Kidney epithelial cell (primary cell): ENCODE data around the gene PHLPP2. TPM values are rescaled to one million over a fixed set of nuclear protein-coding genes. Genes with fewer than 3 reads are reported as not detected.

Source experiments
- DNase-seq: peaks from one replicate; pipeline ENCODE4 v3.0.0-alpha.2; 2010; ENCODE audit warnings: low read depth
- H3K27me3 ChIP-seq: 2 replicates; pipeline ENCODE4 v1.6.0; 2011; ENCODE audit warnings: low read length; ENCODE audit not compliant: control insufficient read depth, insufficient read depth
- H3K36me3 ChIP-seq: 2 replicates; pipeline ENCODE4 v1.5.1; 2011; ENCODE audit warnings: low read length; ENCODE audit not compliant: control insufficient read depth, insufficient read depth
- H3K4me3 ChIP-seq: 2 replicates; pipeline ENCODE4 v1.5.1; 2011; ENCODE audit warnings: low read depth, mild to moderate bottlenecking, control low read depth, low read length
- total RNA-seq: library from RNA; depleted of rRNA; stranded (reverse); fragments of >200 nt; gene quantifications from 2 replicates; pipeline ENCODE4 v1.2.3, GENCODE V29; 2015
- TF ChIP-seq, protein P1 (sequence below): IDR thresholded peaks from 2 replicates; pipeline ENCODE4 v1.5.1; 2011; ENCODE audit warnings: mild to moderate bottlenecking, moderate library complexity, low read length, control low read depth, inconsistent platforms; ENCODE audit not compliant: insufficient read depth, poor library complexity, severe bottlenecking

The PHLPP2 gene
- total RNA-seq, 1 donor from 2014 or later: 7.1 TPM

DNA sequence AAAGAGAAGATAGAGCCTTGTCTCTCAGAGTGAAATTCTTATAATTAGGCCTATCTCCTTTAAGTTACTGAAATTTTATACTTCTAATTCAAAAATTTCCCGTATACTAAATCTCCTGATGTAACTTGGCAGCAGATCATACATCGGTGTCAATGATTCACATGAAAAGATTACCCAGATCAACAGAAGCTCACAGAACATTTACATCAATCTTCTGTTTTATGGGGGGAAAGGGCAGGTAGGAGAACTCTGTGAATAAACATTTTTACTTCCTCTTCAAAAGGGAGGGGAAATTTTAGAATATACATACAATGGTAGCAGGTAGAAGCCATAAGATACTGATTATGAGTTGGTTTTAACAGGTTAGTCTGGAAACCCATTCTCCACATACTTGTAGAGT is 43.1 kb downstream of the PHLPP2 start:
- TF ChIP-seq, protein P1, sequence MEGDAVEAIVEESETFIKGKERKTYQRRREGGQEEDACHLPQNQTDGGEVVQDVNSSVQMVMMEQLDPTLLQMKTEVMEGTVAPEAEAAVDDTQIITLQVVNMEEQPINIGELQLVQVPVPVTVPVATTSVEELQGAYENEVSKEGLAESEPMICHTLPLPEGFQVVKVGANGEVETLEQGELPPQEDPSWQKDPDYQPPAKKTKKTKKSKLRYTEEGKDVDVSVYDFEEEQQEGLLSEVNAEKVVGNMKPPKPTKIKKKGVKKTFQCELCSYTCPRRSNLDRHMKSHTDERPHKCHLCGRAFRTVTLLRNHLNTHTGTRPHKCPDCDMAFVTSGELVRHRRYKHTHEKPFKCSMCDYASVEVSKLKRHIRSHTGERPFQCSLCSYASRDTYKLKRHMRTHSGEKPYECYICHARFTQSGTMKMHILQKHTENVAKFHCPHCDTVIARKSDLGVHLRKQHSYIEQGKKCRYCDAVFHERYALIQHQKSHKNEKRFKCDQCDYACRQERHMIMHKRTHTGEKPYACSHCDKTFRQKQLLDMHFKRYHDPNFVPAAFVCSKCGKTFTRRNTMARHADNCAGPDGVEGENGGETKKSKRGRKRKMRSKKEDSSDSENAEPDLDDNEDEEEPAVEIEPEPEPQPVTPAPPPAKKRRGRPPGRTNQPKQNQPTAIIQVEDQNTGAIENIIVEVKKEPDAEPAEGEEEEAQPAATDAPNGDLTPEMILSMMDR: no peak
- Histone ChIP-seq H3K27me3 (no peaks in the 10 kb centered on the region), H3K36me3 (no peaks in the 10 kb centered on the region), H3K4me3 (no peak overlapping the region)
- DNase-seq: no peak

GRCh38 chr16:71676236-71676635 is 48.3 kb downstream of the PHLPP2 start:
- H3K36me3 ChIP-seq: no peaks in the 10 kb centered on the region
- TF ChIP-seq, protein P1: no peak

DNA sequence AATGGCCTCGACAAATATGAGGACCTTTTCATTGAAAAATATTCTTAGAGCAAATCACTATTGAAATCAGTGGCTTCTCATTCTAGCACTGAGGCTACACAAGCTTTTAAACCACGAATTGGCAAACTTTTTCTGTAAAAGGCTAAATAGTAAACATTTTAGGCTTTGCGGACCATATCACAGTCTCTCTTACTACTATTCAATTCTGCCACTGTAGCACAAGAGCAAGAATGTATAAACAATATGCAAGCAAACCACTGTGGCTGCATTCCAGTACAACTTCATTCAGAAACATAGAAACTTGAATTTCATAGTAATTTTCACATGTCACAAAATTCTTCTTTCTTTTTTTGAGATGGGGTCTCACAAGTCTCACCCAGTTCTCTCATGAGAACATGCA is 49.1 kb downstream of the PHLPP2 start:
- TF ChIP-seq, protein P1: no peak
- H3K36me3 ChIP-seq: no peaks in the 10 kb centered on the region
- DNase-seq: no peak
- H3K27me3 ChIP-seq: no peaks in the 10 kb centered on the region
- no peak overlapping the region for H3K4me3 ChIP-seq

More at GRCh38 chr16:71676236-71676635, 48.3 kb downstream of the PHLPP2 start:
- Histone ChIP-seq H3K27me3 (no peaks in the 10 kb centered on the region), H3K4me3 (no peak overlapping the region)
- no peak for DNase-seq

DNA sequence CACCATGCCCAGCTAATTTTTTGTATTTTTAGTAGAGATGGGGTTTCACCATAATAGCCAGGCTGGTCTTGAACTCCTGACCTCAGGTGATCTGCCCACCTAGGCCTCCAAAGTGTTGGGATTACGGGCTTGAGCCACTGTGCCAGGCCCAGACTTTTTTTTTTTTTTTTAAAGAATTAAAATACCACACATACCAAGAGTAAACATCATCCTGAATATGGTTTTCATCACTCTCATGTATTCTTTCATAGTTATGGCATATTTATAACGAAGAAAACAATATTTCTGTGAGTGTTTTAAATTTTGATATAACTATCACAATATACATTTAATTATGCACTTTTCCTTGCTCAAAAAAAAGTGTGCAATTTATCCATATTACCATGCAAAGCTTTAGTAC is 50.3 kb downstream of the PHLPP2 start:
- Histone ChIP-seq H3K4me3 (no peak overlapping the region), H3K36me3 (no peaks in the 10 kb centered on the region), H3K27me3 (no peaks in the 10 kb centered on the region)
- TF ChIP-seq, protein P1: no peak
- no peak for DNase-seq

- Histone ChIP-seq H3K36me3 (no peaks in the 10 kb centered on the region), H3K4me3 (no peak overlapping the region), H3K27me3 (no peaks in the 10 kb centered on the region)
- TF ChIP-seq, protein P1: no peak
- no peak for DNase-seq
Measured at GRCh38 chr16:71673582-71673973, 50.9 kb downstream of the PHLPP2 start.

DNA sequence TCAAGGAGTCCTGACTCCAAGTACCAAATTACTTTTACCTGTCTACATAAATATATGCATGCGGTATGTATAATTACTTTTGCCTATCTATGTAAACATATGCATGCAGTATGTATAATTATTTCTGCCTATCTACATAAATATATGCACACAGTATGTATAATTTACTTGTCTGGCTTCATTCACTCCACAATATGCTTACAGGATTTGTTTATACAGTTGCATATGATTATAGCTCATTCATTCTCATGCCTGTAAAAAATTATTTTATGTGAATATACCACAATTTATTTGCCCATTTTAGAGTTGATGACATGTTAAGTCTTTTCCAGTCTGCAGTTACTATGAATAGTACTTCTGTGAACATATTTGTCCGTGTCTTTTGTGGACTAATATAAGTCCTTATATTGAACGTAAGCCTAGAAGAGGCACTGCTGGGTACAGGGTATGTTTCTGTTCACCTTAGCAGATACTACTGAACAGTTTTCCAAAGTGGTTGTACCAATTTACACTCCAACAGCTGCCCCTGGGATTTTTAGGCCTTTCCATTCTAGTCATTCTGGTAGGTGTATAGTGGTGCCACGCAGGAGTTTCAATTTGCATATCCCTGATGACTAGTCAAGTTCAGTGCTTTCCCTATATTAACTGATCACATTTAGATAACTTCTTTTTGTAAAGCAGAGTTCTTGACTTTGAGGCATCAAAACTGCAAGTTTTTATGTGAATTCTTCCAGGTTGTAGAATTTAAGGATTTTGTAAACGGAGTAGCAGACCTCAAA is 51.5 kb downstream of the PHLPP2 start:
- no peak overlapping the region for H3K4me3 ChIP-seq
- TF ChIP-seq, protein P1: no peak
- no peaks in the 10 kb centered on the region for H3K27me3 ChIP-seq
- no peak for DNase-seq
- H3K36me3 ChIP-seq: no peaks in the 10 kb centered on the region
